ENCODE measurements around the gene GRAMD4. TPM values are rescaled to one million over a fixed set of nuclear protein-coding genes. Genes with fewer than 3 reads are reported as not detected.
"Not testable (repeated sequence)": the region's sequence is repeated elsewhere in the genome, so short reads cannot be mapped to it uniquely, and the experiment has no call there.

GRAMD4 gene
- total and polyA plus RNA-seq, 2 experiments from 2014 or later, result 21.8 to 31.0 TPM

DNA sequence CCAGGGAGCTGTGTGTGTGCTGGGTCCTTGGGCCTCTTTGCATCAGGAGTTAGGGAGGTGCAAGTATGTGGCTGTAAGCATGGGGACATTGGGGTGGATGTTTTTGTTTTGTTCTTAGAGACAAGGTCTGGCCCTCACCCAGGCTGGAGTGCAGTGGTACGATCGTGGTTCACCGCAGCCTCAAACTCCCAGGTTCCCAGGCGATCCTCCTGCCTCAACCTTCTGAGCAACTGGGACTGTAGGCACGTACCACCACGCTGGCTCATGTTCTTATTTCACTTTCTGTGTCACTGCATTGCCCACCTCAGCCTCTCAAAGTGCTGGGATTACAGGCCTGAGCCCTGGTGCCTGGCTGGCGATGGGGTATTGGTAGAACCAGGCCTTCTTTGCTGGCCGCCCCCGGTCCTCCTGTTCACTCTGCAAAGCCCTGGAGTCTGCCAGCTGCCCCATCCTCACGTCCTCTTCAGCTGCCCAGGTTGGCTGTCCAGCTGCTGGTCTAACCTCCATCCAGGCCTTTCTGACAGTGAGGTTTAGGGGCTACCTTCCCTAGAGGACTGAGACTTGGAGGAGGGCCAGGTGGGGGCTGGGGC is 851 bp upstream of the GRAMD4 start:
- Histone ChIP-seq H3K4me3 (no peak overlapping the region), H3K9me3 (ENCODE audit: low read depth) (no peaks in the 10 kb centered on the region), H3K9me2 (replicated peaks; ENCODE audit: insufficient read depth) (no peaks in the 10 kb centered on the region), H3K4me2 (no peak overlapping the region), H3K27ac (no peak overlapping the region), H3K27me3 (no peaks in the 10 kb centered on the region), H3K4me1 (ENCODE audit: insufficient read depth) (peaks cover 14% of the 10 kb centered on the region), H3K79me2 (peaks cover 44% of the 10 kb centered on the region), H4K20me1 (ENCODE audit: insufficient read depth, poor library complexity, severe bottlenecking) (peaks cover 9% of the 10 kb centered on the region), H2AFZ (no peak overlapping the region), H3K36me3 (replicated peaks; ENCODE audit: insufficient read depth, low read depth) (no peaks in the 10 kb centered on the region)
- no peak for DNase-seq (ENCODE audit: low spot score)
- no peak for TF ChIP-seq EZH2 (IDR thresholded peaks at IDR 0.05; ENCODE audit: borderline replicate concordance)
- TF ChIP-seq, protein P1, sequence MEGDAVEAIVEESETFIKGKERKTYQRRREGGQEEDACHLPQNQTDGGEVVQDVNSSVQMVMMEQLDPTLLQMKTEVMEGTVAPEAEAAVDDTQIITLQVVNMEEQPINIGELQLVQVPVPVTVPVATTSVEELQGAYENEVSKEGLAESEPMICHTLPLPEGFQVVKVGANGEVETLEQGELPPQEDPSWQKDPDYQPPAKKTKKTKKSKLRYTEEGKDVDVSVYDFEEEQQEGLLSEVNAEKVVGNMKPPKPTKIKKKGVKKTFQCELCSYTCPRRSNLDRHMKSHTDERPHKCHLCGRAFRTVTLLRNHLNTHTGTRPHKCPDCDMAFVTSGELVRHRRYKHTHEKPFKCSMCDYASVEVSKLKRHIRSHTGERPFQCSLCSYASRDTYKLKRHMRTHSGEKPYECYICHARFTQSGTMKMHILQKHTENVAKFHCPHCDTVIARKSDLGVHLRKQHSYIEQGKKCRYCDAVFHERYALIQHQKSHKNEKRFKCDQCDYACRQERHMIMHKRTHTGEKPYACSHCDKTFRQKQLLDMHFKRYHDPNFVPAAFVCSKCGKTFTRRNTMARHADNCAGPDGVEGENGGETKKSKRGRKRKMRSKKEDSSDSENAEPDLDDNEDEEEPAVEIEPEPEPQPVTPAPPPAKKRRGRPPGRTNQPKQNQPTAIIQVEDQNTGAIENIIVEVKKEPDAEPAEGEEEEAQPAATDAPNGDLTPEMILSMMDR (IDR thresholded peaks at IDR 0.05; ENCODE audit: poor library complexity), result no peak
- no peak for TF ChIP-seq EZH2phosphoT487 (IDR thresholded peaks at IDR 0.05; ENCODE audit: low read depth, severe bottlenecking, unreplicated experiment)
- WGBS (ENCODE audit: low lambda C conversion rate, missing lambda C conversion rate), result 87% methylated on average over 10 of the region's 10 CpGs

DNA sequence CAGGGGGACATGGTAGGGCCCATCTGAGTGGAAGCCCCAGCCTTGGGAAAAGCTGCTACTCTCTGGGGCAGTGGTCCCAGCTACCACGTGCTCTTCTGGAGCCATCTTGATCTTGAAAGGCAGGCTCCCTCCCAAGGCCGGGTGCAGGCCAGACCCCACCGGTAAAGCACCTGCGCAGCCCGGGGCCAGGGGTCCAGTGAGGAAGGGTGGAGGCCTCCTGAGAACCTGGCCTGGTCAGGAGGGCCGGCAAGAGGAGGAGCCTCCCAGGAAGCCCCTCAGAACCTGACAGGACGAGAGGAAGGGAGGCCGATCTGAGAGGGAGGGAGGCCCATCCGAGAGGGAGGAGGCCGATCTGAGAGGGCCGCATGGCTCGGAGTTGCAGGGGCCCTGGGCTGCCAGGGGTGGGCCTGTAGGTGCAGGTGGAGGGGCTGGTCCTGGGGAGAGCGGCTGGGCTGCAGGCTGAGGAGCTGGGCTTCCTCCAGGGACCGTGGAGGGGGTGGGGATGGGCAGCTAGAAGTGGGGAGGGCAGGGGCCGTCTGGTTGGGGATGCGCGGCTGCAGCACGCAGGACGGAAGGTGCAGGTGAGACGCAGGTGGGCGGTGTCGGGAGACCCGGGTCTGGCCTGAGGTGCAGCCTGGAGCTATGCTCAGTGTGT is 529 bp downstream of the GRAMD4 start:
- H3K27ac ChIP-seq, result no peak overlapping the region
- 93% methylated on average over 21 of the region's 23 CpGs for WGBS (ENCODE audit: low lambda C conversion rate, missing lambda C conversion rate)
- H3K4me1 ChIP-seq (ENCODE audit: insufficient read depth), result peaks cover 14% of the 10 kb centered on the region

DNA sequence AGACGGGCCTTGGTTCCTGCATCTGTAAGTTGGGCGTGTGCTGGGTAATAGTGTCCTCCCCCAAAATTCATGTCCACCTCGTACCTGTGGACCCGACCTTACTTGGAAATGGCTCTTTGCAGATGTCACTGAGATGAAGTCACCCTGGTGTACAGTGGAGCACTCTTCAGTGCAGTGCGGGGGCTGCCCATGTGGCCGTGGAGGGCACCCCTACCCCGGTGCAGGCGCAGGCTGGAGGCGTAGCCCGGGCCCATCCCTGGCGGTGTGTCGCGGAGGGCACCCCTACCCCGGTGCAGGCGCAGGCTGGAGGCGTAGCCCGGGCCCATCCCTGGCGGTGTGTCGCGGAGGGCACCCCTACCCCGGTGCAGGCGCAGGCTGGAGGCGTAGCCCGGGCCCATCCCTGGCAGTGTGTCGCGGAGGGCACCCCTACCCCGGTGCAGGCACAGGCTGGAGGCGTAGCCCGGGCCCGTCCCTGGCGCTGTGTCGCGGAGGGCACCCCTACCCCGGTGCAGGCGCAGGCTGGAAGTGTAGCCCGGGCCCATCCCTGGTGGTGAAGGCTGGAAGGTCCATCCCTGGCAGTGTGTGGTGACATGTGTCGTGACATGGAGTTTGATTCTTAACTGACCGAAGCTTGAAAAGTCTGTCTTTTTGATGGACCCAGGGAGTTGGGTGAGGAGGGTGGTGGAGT is 1.2 kb downstream of the GRAMD4 start:
- Histone ChIP-seq H3K4me1 (ENCODE audit: insufficient read depth) (peaks cover 14% of the 10 kb centered on the region), H3K79me2 (peaks cover 57% of the 10 kb centered on the region)
- not testable (repeated sequence) for H3K27me3 ChIP-seq; H3K27ac ChIP-seq; DNase-seq (ENCODE audit: low spot score); H3K36me3 ChIP-seq (replicated peaks; ENCODE audit: insufficient read depth, low read depth); H3K4me3 ChIP-seq; H2AFZ ChIP-seq; H4K20me1 ChIP-seq (ENCODE audit: insufficient read depth, poor library complexity, severe bottlenecking); H3K4me2 ChIP-seq; H3K9me3 ChIP-seq (ENCODE audit: low read depth); H3K9me2 ChIP-seq (replicated peaks; ENCODE audit: insufficient read depth)
- 96% methylated on average over 22 of the region's 38 CpGs for WGBS (ENCODE audit: low lambda C conversion rate, missing lambda C conversion rate)

More for the DNA sequence above, 529 bp downstream of the GRAMD4 start:
- Histone ChIP-seq H3K4me3 (no peak overlapping the region), H3K4me2 (no peak overlapping the region), H2AFZ (no peak overlapping the region), H3K27me3 (no peaks in the 10 kb centered on the region), H4K20me1 (ENCODE audit: insufficient read depth, poor library complexity, severe bottlenecking) (peaks cover 9% of the 10 kb centered on the region), H3K36me3 (replicated peaks; ENCODE audit: insufficient read depth, low read depth) (no peaks in the 10 kb centered on the region), H3K9me3 (ENCODE audit: low read depth) (no peaks in the 10 kb centered on the region), H3K79me2 (peaks cover 51% of the 10 kb centered on the region), H3K9me2 (replicated peaks; ENCODE audit: insufficient read depth) (no peaks in the 10 kb centered on the region)
- TF ChIP-seq EZH2 (IDR thresholded peaks at IDR 0.05; ENCODE audit: borderline replicate concordance), result no peak
- TF ChIP-seq EZH2phosphoT487 (IDR thresholded peaks at IDR 0.05; ENCODE audit: low read depth, severe bottlenecking, unreplicated experiment), result no peak
- TF ChIP-seq, protein P1 (IDR thresholded peaks at IDR 0.05; ENCODE audit: poor library complexity), result no peak
- DNase-seq (ENCODE audit: low spot score), result no peak

DNA sequence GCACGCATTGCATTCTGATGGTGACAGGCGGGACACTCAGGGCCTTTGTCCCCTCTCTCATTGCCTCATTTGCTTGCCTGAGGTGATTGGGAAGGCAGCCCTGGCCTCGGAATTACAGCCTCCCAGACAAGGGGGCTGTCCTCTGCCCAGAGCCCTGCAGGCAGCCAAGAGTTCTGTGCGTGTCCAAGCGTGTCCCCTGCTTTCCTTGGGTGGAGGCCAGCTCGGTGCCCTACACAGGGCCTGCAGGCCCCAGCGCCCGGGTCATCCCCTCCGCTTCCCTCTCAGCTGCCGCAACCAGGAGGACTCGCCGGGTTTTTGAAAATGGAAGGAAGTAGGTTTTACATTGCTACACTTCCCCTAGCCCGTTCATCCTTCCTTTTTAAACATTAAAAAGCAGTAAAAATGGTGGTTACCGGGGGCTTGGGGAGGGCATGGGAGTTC is 1.9 kb downstream of the GRAMD4 start:
- no peaks in the 10 kb centered on the region for H3K9me2 ChIP-seq (replicated peaks; ENCODE audit: insufficient read depth)
- no peak for DNase-seq (ENCODE audit: low spot score)
- H3K4me2 ChIP-seq, result no peak overlapping the region
- no peaks in the 10 kb centered on the region for H3K9me3 ChIP-seq (ENCODE audit: low read depth)
- H3K79me2 ChIP-seq, result peaks cover 57% of the 10 kb centered on the region
- no peaks in the 10 kb centered on the region for H3K27me3 ChIP-seq
- WGBS (ENCODE audit: low lambda C conversion rate, missing lambda C conversion rate), result 88% methylated on average over 14 of the region's 14 CpGs
- H3K4me1 ChIP-seq (ENCODE audit: insufficient read depth), result peaks cover 14% of the 10 kb centered on the region
- no peak overlapping the region for H3K27ac ChIP-seq
- H3K4me3 ChIP-seq, result no peak overlapping the region
- no peak overlapping the region for H2AFZ ChIP-seq
- H3K36me3 ChIP-seq (replicated peaks; ENCODE audit: insufficient read depth, low read depth), result no peaks in the 10 kb centered on the region
- TF ChIP-seq, protein P1 (IDR thresholded peaks at IDR 0.05; ENCODE audit: poor library complexity), result no peak
- TF ChIP-seq EZH2 (IDR thresholded peaks at IDR 0.05; ENCODE audit: borderline replicate concordance) (no peak), EZH2phosphoT487 (IDR thresholded peaks at IDR 0.05; ENCODE audit: low read depth, severe bottlenecking, unreplicated experiment) (no peak)
- H4K20me1 ChIP-seq (ENCODE audit: insufficient read depth, poor library complexity, severe bottlenecking), result peaks cover 9% of the 10 kb centered on the region
